NCI-H1092 treated with DMSO at 0.1 percent for 48 hours (cell line): ENCODE measurements around the gene TSPAN2.

Experiments
- DNase-seq: peaks from one replicate; lab custom pipeline; 2025; lab: John Stamatoyannopoulos, UW

The TSPAN2 gene

GRCh38 chr1:115113766-115114165 is 24.5 kb upstream of the TSPAN2 start:
- no peak for DNase-seq

GRCh38 chr1:115112496-115113375 is 23.4 kb upstream of the TSPAN2 start:
- DNase-seq = peak; percentile 7

GRCh38 chr1:115107516-115108260 is 18.4 kb upstream of the TSPAN2 start:
- DNase-seq = no peak

GRCh38 chr1:115105831-115106230 is 16.5 kb upstream of the TSPAN2 start:
- no peak for DNase-seq

GRCh38 chr1:115099693-115100050 is 10.4 kb upstream of the TSPAN2 start:
- DNase-seq = no peak

- DNase-seq = peak; percentile 20
Observed at GRCh38 chr1:115098979-115099692, 9.8 kb upstream of the TSPAN2 start.

- no peak for DNase-seq
Observed at GRCh38 chr1:115092175-115092574, 2.9 kb upstream of the TSPAN2 start.

- no peak for DNase-seq
Observed at GRCh38 chr1:115091572-115091971, 2.3 kb upstream of the TSPAN2 start.

- no peak for DNase-seq
Observed at GRCh38 chr1:115090956-115091355, 1.7 kb upstream of the TSPAN2 start.

- no peak for DNase-seq
Observed at GRCh38 chr1:115090540-115090939, 1.2 kb upstream of the TSPAN2 start.

- no peak for DNase-seq
Observed at GRCh38 chr1:115090186-115090490, 835 bp upstream of the TSPAN2 start.

GRCh38 chr1:115088871-115089419 is 358 bp downstream of the TSPAN2 start:
- no peak for DNase-seq

GRCh38 chr1:115088115-115088778 is 1.1 kb downstream of the TSPAN2 start:
- DNase-seq = no peak

GRCh38 chr1:115086176-115086830 is 3.0 kb downstream of the TSPAN2 start:
- no peak for DNase-seq

- DNase-seq = no peak
Observed at GRCh38 chr1:115084902-115085511, 4.3 kb downstream of the TSPAN2 start.

- DNase-seq = no peak
Observed at GRCh38 chr1:115082949-115083348, 6.4 kb downstream of the TSPAN2 start.

- DNase-seq = no peak
Observed at GRCh38 chr1:115078708-115079107, 10.6 kb downstream of the TSPAN2 start.

GRCh38 chr1:115077984-115078330 is 11.3 kb downstream of the TSPAN2 start:
- no peak for DNase-seq

GRCh38 chr1:115077286-115077983 is 11.9 kb downstream of the TSPAN2 start:
- DNase-seq = no peak

- DNase-seq = no peak
Observed at GRCh38 chr1:115076384-115076915, 12.9 kb downstream of the TSPAN2 start.
